ENCODE data around the gene SEMA6A. TPM values are rescaled to one million over a fixed set of nuclear protein-coding genes. Genes with fewer than 3 reads are reported as not detected.

SEMA6A gene
- total RNA-seq, 2 experiments from 2014 or later: 0.10 to 0.14 TPM

DNA sequence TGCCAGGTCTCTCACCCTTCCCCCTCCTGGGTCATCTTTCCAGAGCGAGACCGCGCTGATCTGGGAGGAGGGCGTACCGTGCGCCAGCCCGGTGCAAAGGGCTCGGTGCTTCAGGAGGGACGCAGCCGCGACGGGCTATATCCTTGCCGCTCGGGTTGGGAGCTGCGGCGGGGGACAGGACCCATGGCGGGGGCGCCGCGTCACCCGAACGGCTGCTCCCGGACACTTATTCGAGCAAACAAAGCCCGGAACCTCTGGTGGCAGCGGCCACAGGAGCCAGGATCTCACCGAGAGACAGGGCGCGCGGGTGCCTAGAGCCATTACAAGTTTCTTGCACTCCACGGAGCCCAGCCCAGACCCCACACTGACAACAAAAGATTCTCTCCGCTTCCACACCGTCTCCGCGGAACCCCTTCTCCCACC lies 1.3 kb downstream of the SEMA6A start:
- Mint-ChIP-seq H3K27ac (no peak overlapping the region), H3K4me3 (peak overlapping the region; percentile 54), H3K9me3 (no peaks in the 10 kb centered on the region), H3K27me3 (ENCODE audit: low read depth) (peaks cover 76% of the 10 kb centered on the region), H3K36me3 (ENCODE audit: low read depth) (no peaks in the 10 kb centered on the region), H3K4me1 (ENCODE audit: low read depth) (peaks cover 24% of the 10 kb centered on the region)
- intact Hi-C loops (cut with micrococcal nuclease): loop anchor here (5.0 to 10.0 kb wide), 2 partner anchors 436 to 882 kb away; no protein-coding TSS in a partner anchor
- CTCF ChIA-PET: no interaction called here
- DNase-seq: peak; percentile 8

DNA sequence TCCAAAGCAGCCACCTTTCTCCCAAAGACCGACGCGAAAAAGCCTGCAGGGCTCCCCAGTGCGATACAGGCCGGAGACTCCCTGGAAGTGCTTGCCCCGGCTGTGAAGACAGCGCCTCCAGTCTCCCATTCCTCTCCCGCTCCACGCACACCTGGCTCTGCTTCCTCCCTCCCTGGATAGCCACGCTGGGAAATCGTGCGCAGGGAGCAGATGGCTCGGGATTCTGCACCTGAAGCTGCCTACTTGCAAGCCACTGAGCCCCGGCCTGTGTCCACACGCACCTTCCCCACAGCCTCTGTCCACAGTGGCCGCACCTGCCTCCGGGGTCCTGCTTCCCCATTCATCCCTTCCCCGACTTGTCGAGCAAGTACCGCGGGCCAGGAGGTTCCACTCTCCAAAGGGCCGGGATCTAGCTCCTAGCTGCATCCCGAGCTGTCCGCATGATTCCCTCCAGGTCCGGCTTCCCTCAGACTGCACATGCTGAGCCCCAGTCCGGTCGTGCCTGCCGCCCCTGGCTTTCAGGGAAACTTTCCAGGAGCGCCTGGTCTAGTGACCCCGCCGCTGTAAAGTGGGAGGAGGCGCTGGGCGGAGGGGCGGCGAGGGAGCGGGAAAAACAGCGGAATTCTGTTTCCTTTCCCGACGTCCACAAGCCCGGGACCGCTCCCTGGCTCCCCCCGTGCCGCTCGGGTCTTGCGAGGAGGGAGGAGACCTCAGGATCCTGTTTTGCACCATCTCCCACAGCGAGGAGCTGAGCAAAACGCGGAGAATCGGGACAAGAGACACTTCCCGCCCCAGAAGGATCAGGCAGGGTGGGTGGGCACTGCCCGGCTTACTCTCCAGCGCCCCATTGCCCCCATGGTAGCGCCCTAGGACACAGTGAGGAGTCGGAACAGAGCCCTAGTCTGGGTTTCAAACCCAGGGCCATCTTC lies 2.0 kb downstream of the SEMA6A start:
- intact Hi-C loops (cut with micrococcal nuclease): loop anchor here (5.0 to 10.0 kb wide), 2 partner anchors 435 to 882 kb away; no protein-coding TSS in a partner anchor
- no peak for DNase-seq
- H3K27ac Mint-ChIP-seq: no peak overlapping the region
- H3K4me1 Mint-ChIP-seq (ENCODE audit: low read depth): peaks cover 24% of the 10 kb centered on the region
- H3K9me3 Mint-ChIP-seq: no peaks in the 10 kb centered on the region
- H3K4me3 Mint-ChIP-seq: no peak overlapping the region
- CTCF ChIA-PET: no interaction called here
- no peaks in the 10 kb centered on the region for H3K36me3 Mint-ChIP-seq (ENCODE audit: low read depth)
- peaks cover 71% of the 10 kb centered on the region for H3K27me3 Mint-ChIP-seq (ENCODE audit: low read depth)

DNA sequence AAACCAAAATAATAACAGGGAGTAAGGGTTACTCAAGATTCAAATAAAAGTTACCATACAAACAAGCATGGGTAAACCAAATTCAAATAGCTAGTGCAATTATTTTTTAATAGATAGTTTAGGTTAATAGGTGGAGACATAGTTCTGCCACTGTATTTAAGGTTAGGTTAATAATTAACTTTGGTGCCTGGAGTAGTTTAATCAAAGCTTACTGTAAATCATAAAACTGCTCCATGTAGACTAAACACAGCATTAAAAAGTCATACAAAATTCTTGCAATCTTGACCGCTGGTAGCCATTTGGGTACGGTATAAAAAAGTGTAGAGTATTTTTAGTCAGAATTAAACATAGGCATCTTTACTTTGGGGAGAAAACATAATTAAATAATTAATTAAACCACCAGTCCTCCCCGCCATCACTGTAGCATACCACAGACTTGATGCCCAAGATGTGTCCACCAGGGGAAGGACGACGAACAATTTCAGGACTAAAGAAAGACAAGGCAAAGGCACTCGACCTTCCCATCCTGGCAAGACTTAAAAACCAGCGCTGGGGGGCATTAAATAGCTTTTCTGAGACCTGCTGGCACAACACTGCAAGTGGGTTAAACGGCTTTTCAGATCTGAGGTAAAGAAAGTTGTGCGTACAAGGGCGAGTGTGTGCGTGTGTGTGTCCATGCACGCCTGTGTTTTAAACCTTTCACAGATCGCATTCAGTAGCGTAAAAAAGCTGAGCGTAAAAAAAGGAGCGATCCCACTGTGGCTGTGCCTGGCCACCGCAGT lies 2.9 kb downstream of the SEMA6A start:
- peaks cover 18% of the 10 kb centered on the region for H3K4me1 Mint-ChIP-seq (ENCODE audit: low read depth)
- intact Hi-C loops (cut with micrococcal nuclease): loop anchor here (5.0 to 10.0 kb wide), 2 partner anchors 434 to 883 kb away; no protein-coding TSS in a partner anchor
- H3K9me3 Mint-ChIP-seq: no peaks in the 10 kb centered on the region
- H3K27me3 Mint-ChIP-seq (ENCODE audit: low read depth): peaks cover 66% of the 10 kb centered on the region
- no peak overlapping the region for H3K4me3 Mint-ChIP-seq
- H3K27ac Mint-ChIP-seq: no peak overlapping the region
- H3K36me3 Mint-ChIP-seq (ENCODE audit: low read depth): no peaks in the 10 kb centered on the region
- DNase-seq: no peak
- CTCF ChIA-PET: no interaction called here

DNA sequence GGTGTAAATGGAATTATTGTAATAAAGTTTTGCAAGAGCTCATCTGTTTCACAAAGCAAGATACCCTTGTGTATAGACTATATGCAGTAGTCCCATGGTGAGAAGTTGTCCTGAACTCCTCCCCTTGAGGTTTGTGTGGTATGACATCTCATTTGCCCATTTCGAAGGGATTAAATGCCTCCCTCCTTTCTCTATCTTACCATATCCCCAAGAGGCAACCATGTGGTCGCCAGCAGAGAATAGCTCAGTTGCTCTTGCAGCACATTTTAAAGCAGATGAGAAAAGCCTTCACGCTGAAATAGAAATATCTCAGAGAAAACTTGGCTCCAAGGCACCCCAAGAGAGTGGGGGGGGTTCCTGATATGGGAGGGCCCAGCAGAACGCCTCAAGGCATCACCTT lies 4.6 kb downstream of the SEMA6A start:
- Mint-ChIP-seq H3K36me3 (ENCODE audit: low read depth) (no peaks in the 10 kb centered on the region), H3K27ac (no peak overlapping the region), H3K4me3 (no peak overlapping the region), H3K27me3 (ENCODE audit: low read depth) (peaks cover 56% of the 10 kb centered on the region), H3K4me1 (ENCODE audit: low read depth) (peaks cover 8% of the 10 kb centered on the region), H3K9me3 (no peaks in the 10 kb centered on the region)
- CTCF ChIA-PET: no interaction called here
- no peak for DNase-seq
- intact Hi-C loops (cut with micrococcal nuclease): loop anchor here (5.0 to 10.0 kb wide), 2 partner anchors 433 to 885 kb away; no protein-coding TSS in a partner anchor

DNA sequence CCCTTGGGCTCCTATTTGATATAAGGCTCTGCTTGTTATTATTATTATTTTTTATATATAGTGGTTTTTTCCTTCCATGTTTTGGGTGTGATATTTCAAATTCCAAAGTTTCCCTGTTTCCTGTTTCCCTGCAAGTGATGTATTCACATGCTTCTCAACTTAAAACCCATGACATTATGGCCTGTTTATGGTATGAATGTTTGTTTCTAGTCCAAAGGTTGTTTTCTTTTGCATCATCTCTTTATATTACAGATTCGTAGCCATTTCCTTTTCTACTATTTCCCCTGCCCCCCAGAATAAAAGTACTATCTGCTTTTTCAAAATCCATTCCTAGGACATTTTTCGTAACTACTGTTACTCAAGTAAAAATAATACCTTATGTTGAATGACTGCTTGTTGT lies 7.5 kb downstream of the SEMA6A start:
- Mint-ChIP-seq H3K9me3 (no peaks in the 10 kb centered on the region), H3K36me3 (ENCODE audit: low read depth) (no peaks in the 10 kb centered on the region), H3K4me3 (no peak overlapping the region), H3K27me3 (ENCODE audit: low read depth) (peaks cover 31% of the 10 kb centered on the region), H3K4me1 (ENCODE audit: low read depth) (no peaks in the 10 kb centered on the region), H3K27ac (no peak overlapping the region)
- intact Hi-C loops (cut with micrococcal nuclease): no loop called here
- CTCF ChIA-PET: no interaction called here
- no peak for DNase-seq

DNA sequence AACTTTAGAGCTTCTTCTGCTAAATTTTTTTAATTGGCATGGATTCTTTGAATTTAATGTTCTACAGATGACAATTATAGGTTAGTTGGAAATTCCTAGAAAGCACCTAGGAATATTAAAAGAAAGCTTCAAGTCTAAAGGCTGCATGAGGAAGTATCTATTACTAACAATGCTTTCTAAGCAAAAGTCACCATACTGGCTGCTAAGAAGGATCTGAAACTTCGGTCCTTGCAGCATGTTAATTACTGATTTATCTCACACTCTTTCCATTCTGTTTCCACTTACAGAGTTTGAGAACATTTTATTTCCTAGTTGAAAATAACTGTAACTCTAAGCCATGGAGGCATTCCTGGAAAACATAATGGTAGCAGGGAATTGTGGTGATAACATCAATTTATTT lies 8.4 kb downstream of the SEMA6A start:
- no peak overlapping the region for H3K4me3 Mint-ChIP-seq
- no peak overlapping the region for H3K27ac Mint-ChIP-seq
- H3K36me3 Mint-ChIP-seq (ENCODE audit: low read depth): no peaks in the 10 kb centered on the region
- CTCF ChIA-PET: interaction anchor here (0.7 kb wide), 1 partner anchor 219 kb away, joined by 3 read pairs; no protein-coding TSS in a partner anchor
- H3K9me3 Mint-ChIP-seq: no peaks in the 10 kb centered on the region
- no peaks in the 10 kb centered on the region for H3K4me1 Mint-ChIP-seq (ENCODE audit: low read depth)
- intact Hi-C loops (cut with micrococcal nuclease): no loop called here
- H3K27me3 Mint-ChIP-seq (ENCODE audit: low read depth): peaks cover 26% of the 10 kb centered on the region
- no peak for DNase-seq

DNA sequence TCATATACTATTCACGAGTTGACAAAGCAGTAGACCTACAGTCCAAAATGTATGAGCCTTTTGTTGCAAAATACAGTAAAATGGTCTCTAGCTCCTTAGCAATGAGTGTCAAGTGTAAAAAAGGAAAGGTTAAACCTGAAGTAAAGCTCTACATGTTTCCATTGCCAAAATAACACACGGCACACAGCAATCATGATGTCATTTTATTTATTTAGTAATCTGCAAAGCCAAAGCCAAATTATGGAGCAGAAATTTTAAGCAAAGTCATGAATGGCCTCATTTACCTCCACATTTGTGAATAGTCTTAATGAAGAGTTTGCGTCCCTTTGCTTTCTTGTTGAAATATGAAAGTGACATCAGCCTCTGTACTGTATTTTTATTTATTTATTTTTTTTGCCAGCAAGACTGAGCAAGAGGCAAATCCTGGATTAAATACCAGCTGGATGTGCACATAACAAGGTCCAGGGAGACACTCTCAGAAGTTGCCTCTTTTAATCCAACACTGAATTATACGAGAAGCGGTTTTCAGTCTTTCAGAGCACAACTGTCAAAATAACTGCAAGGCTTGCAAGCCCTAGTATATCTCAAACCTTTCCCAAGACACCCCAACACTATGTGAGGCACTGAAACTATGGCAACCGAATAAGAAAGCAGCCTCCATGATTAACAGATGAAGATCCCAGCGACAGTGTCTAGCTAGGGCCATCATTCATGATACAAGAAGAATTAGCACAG lies 9.7 kb downstream of the SEMA6A start:
- CTCF ChIA-PET: no interaction called here
- Mint-ChIP-seq H3K4me3 (no peak overlapping the region), H3K4me1 (ENCODE audit: low read depth) (no peaks in the 10 kb centered on the region), H3K27me3 (ENCODE audit: low read depth) (peaks cover 13% of the 10 kb centered on the region), H3K9me3 (no peaks in the 10 kb centered on the region), H3K36me3 (ENCODE audit: low read depth) (no peaks in the 10 kb centered on the region), H3K27ac (no peak overlapping the region)
- DNase-seq: no peak
- intact Hi-C loops (cut with micrococcal nuclease): no loop called here

DNA sequence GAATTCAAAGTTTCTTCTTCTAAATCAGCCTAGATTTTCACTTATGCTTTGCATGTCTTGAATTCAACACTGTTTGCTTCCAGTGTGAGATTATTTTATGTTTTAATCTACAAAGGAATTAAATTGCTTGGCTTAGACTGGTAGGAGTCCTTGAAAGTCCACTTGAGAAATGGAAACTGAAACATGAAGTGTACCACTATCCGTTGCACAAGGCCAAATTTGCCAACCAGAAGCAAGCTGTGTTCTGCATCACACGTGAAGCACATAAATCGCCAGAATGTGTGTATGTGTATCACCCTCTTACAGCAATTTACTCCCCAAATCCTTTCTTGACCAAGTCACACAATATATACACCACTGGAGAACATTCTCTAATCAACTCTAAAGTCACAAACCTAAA lies 10.3 kb downstream of the SEMA6A start:
- Mint-ChIP-seq H3K4me1 (ENCODE audit: low read depth) (no peaks in the 10 kb centered on the region), H3K9me3 (no peaks in the 10 kb centered on the region), H3K27ac (no peak overlapping the region), H3K4me3 (no peak overlapping the region), H3K27me3 (ENCODE audit: low read depth) (peaks cover 9% of the 10 kb centered on the region), H3K36me3 (ENCODE audit: low read depth) (no peaks in the 10 kb centered on the region)
- DNase-seq: no peak
- CTCF ChIA-PET: no interaction called here
- intact Hi-C loops (cut with micrococcal nuclease): no loop called here

DNA sequence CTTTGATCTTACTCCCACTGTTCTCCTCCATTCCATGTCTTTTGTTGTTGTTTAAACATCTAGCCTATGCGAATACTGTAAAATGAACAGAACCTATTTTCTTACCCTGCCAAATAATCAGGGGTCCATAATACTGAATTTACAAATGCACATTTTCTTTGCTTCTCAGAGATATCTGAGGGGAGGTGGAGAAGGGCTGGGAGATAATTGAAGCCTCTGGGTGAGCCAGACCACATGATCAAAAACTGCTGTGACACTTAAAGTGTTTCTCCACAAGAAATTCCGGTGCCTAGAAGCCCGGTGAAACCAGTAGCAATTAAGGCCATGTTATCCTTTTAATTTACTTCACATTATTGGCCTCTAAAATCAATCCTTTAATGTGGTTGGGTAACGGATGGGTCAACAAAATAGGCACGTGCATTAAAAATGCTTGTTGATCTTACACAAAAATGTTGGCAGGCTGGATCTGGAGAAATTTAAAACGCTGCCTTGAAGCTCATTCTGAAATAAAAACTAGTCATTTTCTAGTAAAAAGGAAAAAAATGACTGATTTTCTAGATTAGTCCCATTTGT lies 10.8 kb downstream of the SEMA6A start:
- DNase-seq: no peak
- intact Hi-C loops (cut with micrococcal nuclease): no loop called here

DNA sequence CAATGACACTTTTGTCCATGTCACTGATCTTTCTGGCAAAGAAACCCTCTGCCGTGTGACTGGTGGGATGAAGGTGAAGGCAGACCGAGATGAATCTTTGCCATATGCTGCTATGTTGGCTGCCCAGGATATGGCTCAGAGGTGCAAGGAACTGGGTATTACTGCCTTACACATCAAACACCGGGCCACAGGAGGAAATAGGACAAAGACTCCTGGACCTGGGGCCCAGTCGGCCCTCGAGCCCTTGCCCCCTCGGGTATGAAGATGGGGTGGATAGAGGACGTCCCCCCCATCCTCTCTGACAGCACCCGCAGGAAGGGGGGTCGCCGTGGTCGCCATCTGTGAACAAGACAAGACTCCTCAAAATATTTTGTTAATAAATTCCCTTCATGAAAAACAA lies 12.0 kb downstream of the SEMA6A start:
- no peak overlapping the region for H3K4me3 Mint-ChIP-seq
- CTCF ChIA-PET: no interaction called here
- no peaks in the 10 kb centered on the region for H3K36me3 Mint-ChIP-seq (ENCODE audit: low read depth)
- no peaks in the 10 kb centered on the region for H3K9me3 Mint-ChIP-seq
- H3K27me3 Mint-ChIP-seq (ENCODE audit: low read depth): peaks cover 4% of the 10 kb centered on the region
- intact Hi-C loops (cut with micrococcal nuclease): no loop called here
- no peaks in the 10 kb centered on the region for H3K4me1 Mint-ChIP-seq (ENCODE audit: low read depth)
- no peak overlapping the region for H3K27ac Mint-ChIP-seq
- DNase-seq: no peak

More for the DNA sequence above, 10.8 kb downstream of the SEMA6A start:
- H3K4me3 Mint-ChIP-seq: no peak overlapping the region
- H3K27me3 Mint-ChIP-seq (ENCODE audit: low read depth): peaks cover 4% of the 10 kb centered on the region
- H3K4me1 Mint-ChIP-seq (ENCODE audit: low read depth): no peaks in the 10 kb centered on the region
- CTCF ChIA-PET: no interaction called here
- H3K9me3 Mint-ChIP-seq: no peaks in the 10 kb centered on the region
- no peaks in the 10 kb centered on the region for H3K36me3 Mint-ChIP-seq (ENCODE audit: low read depth)
- no peak overlapping the region for H3K27ac Mint-ChIP-seq

DNA sequence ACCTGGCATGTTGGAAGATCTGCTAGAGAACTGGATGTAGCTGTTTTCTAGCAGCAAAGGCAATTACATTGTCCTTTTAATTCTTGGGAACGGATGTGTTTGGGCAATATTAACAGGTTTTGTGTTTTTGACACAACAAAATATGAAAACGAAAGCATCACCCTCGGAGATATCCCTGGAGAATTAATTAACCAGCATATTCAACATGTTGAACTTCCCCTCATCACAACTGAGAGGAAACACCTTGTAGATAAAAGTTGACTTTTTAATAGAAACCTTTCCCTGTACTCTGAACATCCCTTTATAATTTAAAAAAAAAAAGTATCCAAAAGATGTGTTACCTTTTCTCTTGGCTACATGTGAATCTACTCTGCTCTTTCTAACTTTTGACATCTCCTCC lies 13.0 kb downstream of the SEMA6A start:
- no peaks in the 10 kb centered on the region for H3K9me3 Mint-ChIP-seq
- CTCF ChIA-PET: no interaction called here
- no peaks in the 10 kb centered on the region for H3K36me3 Mint-ChIP-seq (ENCODE audit: low read depth)
- no peaks in the 10 kb centered on the region for H3K4me1 Mint-ChIP-seq (ENCODE audit: low read depth)
- H3K27ac Mint-ChIP-seq: no peak overlapping the region
- H3K27me3 Mint-ChIP-seq (ENCODE audit: low read depth): no peaks in the 10 kb centered on the region
- H3K4me3 Mint-ChIP-seq: no peak overlapping the region
- intact Hi-C loops (cut with micrococcal nuclease): no loop called here
- no peak for DNase-seq

DNA sequence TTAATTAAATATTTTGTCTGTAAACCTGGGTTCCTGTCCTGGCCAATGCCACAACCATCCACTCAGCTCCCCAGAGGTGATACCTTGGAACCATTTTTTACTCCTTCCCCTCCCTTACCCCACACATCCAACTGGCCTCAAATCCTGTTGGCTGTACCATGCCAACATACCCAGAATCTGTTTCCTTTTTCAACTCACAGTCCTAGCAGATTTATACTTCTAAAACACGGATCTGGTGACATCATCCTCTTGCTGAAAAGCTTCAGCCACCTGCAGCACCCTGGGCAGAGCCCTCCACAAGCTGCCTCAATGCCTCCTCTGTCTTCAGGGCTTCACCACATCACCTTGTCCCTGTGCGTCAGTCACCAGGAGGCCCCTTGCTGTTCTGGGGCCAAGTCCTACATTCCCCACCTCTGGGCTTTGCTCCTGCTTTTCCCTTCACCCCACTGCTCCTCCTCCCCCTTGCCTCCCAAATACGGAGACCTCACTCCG lies 14.9 kb downstream of the SEMA6A start:
- Mint-ChIP-seq H3K27ac (no peak overlapping the region), H3K36me3 (ENCODE audit: low read depth) (no peaks in the 10 kb centered on the region), H3K9me3 (no peaks in the 10 kb centered on the region), H3K27me3 (ENCODE audit: low read depth) (no peaks in the 10 kb centered on the region), H3K4me1 (ENCODE audit: low read depth) (no peaks in the 10 kb centered on the region), H3K4me3 (no peak overlapping the region)
- CTCF ChIA-PET: no interaction called here
- intact Hi-C loops (cut with micrococcal nuclease): loop anchor here (5.0 kb wide), 1 partner anchor 422 kb away; no protein-coding TSS in a partner anchor
- DNase-seq: no peak
